Panc1 (cell line): ENCODE data around the gene DHRS7. TPM values are rescaled to one million over a fixed set of nuclear protein-coding genes. Genes with fewer than 3 reads are reported as not detected.

Experiments
- ATAC-seq: fragments of 200-7000 bp; cut with Tn5 transposase; 2 replicates; pipeline ENCODE4 v1.9.1; 2020; ENCODE audit warnings: mild to moderate bottlenecking, moderate library complexity
- BruUV-seq: library from RNA; stranded (reverse); fragments of 400-500 nt; replicated peaks from 2 replicates; lab custom pipeline; 2021; lab: Mats Ljungman, UMichigan
- CTCF ChIA-PET: fragments of 300-600 bp; sonication (Branson Sonifier 250); formaldehyde crosslinking; loops from one replicate; lab custom pipeline; 2022; ENCODE audit warnings: antibody characterized with exemption; lab: Charles Lee
- POLR2A ChIA-PET: fragments of 300-600 bp; sonication (Branson Sonifier 250); formaldehyde crosslinking; loops from one replicate; lab custom pipeline; 2022; ENCODE audit warnings: antibody characterized with exemption; lab: Charles Lee
- DNase-seq: peaks from one replicate; pipeline ENCODE4 v3.0.0-alpha.2; 2010; ENCODE audit warnings: low read depth, low spot score
- H3K27ac ChIP-seq: 2 replicates; pipeline ENCODE4 v1.5.1; 2011; ENCODE audit warnings: mild to moderate bottlenecking, low read length, inconsistent platforms
- H3K27me3 ChIP-seq: fragments of 200-500 bp; sonication (Bioruptor generic); 2 replicates; pipeline ENCODE4 v1.6.0; 2014; ENCODE audit warnings: low read length, inconsistent platforms; ENCODE audit not compliant: control insufficient read depth, insufficient read depth
- H3K36me3 ChIP-seq: fragments of 200-500 bp; sonication (Bioruptor generic); 2 replicates; pipeline ENCODE4 v1.5.1; 2014; ENCODE audit warnings: inconsistent platforms, mild to moderate bottlenecking, low read length, moderate library complexity; ENCODE audit not compliant: control insufficient read depth, insufficient read depth
- H3K4me1 ChIP-seq: 2 replicates; pipeline ENCODE4 v1.5.1; 2011; ENCODE audit warnings: inconsistent platforms, mild to moderate bottlenecking, low read length, moderate library complexity; ENCODE audit not compliant: control insufficient read depth, insufficient read depth
- H3K4me3 ChIP-seq, 2 experiments: 2 replicates each; pipeline ENCODE4 v1.5.1; 2011 to 2012; ENCODE audit warnings: low read depth in 2 of 2, low read length in 2 of 2, mild to moderate bottlenecking in 2 of 2, inconsistent platforms in 1 of 2, moderate library complexity in 1 of 2
- H3K9me3 ChIP-seq: fragments of 200-500 bp; sonication (Bioruptor generic); 2 replicates; pipeline ENCODE4 v1.5.1; 2014; ENCODE audit warnings: low read depth, mild to moderate bottlenecking, inconsistent platforms, low read length, moderate library complexity; ENCODE audit not compliant: control insufficient read depth, insufficient read depth
- CTCF ChIP-seq: fragments of 450-650 bp; IDR thresholded peaks from 2 replicates; pipeline ENCODE4 v1.5.1; 2017; ENCODE audit warnings: mild to moderate bottlenecking
- POLR2AphosphoS5 ChIP-seq: IDR thresholded peaks from 2 replicates; pipeline ENCODE4 v1.6.1; 2012; ENCODE audit warnings: mild to moderate bottlenecking, low read depth, low read length, moderate library complexity
- REST ChIP-seq, 2 experiments: IDR thresholded peaks; 2 replicates each; pipeline ENCODE4 v1.6.1; 2011 to 2012; ENCODE audit warnings: low read depth in 2 of 2, control low read depth in 1 of 2, low read length in 1 of 2, mild to moderate bottlenecking in 1 of 2, moderate library complexity in 1 of 2; ENCODE audit not compliant: insufficient read depth in 1 of 2
- SIN3A ChIP-seq: IDR thresholded peaks from 2 replicates; pipeline ENCODE4 v1.6.1; 2012; ENCODE audit warnings: low read depth, mild to moderate bottlenecking, low read length, moderate library complexity, borderline replicate concordance; ENCODE audit not compliant: insufficient read depth
- TCF7L2 ChIP-seq: IDR thresholded peaks from 2 replicates; pipeline ENCODE4 v1.6.1; 2011; ENCODE audit warnings: mild to moderate bottlenecking, low read depth, low read length, inconsistent platforms
- in situ Hi-C: cut with HindIII; loops from 2 replicates; pipeline ENCODE4 v1.10.0; 2016; ENCODE audit warnings: low sequenced_read_pairs, low pct_unique_long_range_greater_than_20kb
- intact Hi-C: fragments of 100-400 bp; cut with micrococcal nuclease; formaldehyde crosslinking; loops from one replicate; pipeline ENCODE4 v1.10.0; 2022; ENCODE audit not compliant: unreplicated experiment
- total RNA-seq: library from RNA; stranded (reverse); gene quantifications from one replicate; pipeline ENCODE4 v1.2.1, GENCODE V29; 2021; ENCODE audit not compliant: unreplicated experiment

Gene DHRS7
- total RNA-seq, 1 experiment from 2014 or later = 34.5 TPM

- TF ChIP-seq SIN3A = no peak
- TF ChIP-seq POLR2AphosphoS5 = no peak
- no peak for TF ChIP-seq TCF7L2
- TF ChIP-seq CTCF = no peak
- no peak for TF ChIP-seq REST (IDR thresholded peaks at IDR 0.05; ENCODE audit: insufficient read depth in 1 of 2, low read depth in 2 of 2, low read length in 1 of 2)
- Histone ChIP-seq H3K9me3 (no peaks in the 10 kb centered on the region), H3K27ac (peak overlapping the region; percentile 39), H3K4me3 (no peak overlapping the region), H3K36me3 (no peaks in the 10 kb centered on the region; the same call in none of the 2 replicates), H3K4me1 (peaks cover 18% of the 10 kb centered on the region), H3K27me3 (no peaks in the 10 kb centered on the region)
- POLR2A ChIA-PET = no interaction called here
- ATAC-seq (no peak), DNase-seq (no peak)
- in situ Hi-C loops (no loop called here), intact Hi-C loops (loop anchor here (10.0 kb wide), 1 partner anchor 70 kb away; the partner anchor contains the start of gene DHRS7)
- CTCF ChIA-PET = no interaction called here
- BruUV-seq = no TSS peak
These were observed 70.0 kb downstream of the DHRS7 start for GRCh38 chr14:60095231-60095630.

- H3K4me1 ChIP-seq = peaks cover 18% of the 10 kb centered on the region
- H3K36me3 ChIP-seq = no peaks in the 10 kb centered on the region; the same call in none of the 2 replicates
- no peak for ATAC-seq
- BruUV-seq = no TSS peak
- in situ Hi-C loops (no loop called here), intact Hi-C loops (loop anchor here (10.0 kb wide), 1 partner anchor 70 kb away; the partner anchor contains the start of gene DHRS7)
- H3K27me3 ChIP-seq = no peaks in the 10 kb centered on the region
- H3K9me3 ChIP-seq = no peaks in the 10 kb centered on the region
- peak overlapping the region; percentile 90 for H3K27ac ChIP-seq
- TF ChIP-seq POLR2AphosphoS5 (no peak), TCF7L2 (no peak), REST (IDR thresholded peaks at IDR 0.05; ENCODE audit: insufficient read depth in 1 of 2, low read depth in 2 of 2, low read length in 1 of 2) (no peak), SIN3A (no peak), CTCF (no peak)
- ChIA-PET POLR2A (no interaction called here), CTCF (no interaction called here)
- DNase-seq = no peak
- peak overlapping the region; percentile 50 to 92 for H3K4me3 ChIP-seq
These were observed 70.8 kb downstream of the DHRS7 start for GRCh38 chr14:60094306-60094897.
